B cell (primary cell): ENCODE measurements around the gene FAM107B. TPM values are rescaled to one million over a fixed set of nuclear protein-coding genes. Genes with fewer than 3 reads are reported as not detected.

ENCODE experiments used
- ATAC-seq: fragments of 200-7000 bp; cut with Tn5 transposase; one replicate; pipeline ENCODE4 v1.10.0; 2021; ENCODE audit warnings: low read depth, mild to moderate bottlenecking, moderate number of reproducible peaks, moderate library complexity
- CTCF ChIA-PET: fragments of 350-600 bp; sonication (Branson Sonifier 250); formaldehyde crosslinking; loops from one replicate; lab custom pipeline; 2021; ENCODE audit warnings: antibody characterized with exemption, inconsistent platforms; lab: Charles Lee
- POLR2A ChIA-PET: fragments of 350-600 bp; sonication (Branson Sonifier 250); formaldehyde crosslinking; loops from one replicate; lab custom pipeline; 2021; ENCODE audit warnings: antibody characterized with exemption; lab: Charles Lee
- DNase-seq: peaks from one replicate; pipeline ENCODE4 v3.0.0; 2013
- H2AFZ ChIP-seq: 2 replicates; pipeline ENCODE4 v1.6.1; 2012; ENCODE audit warnings: mild to moderate bottlenecking, low read depth, low read length; ENCODE audit not compliant: insufficient read depth, poor library complexity, severe bottlenecking
- H3K27ac ChIP-seq, 2 donors: 1 replicate in 1 of 2; 2 replicates in 1 of 2; pipeline ENCODE4 v1.5.1; 2012 to 2013; ENCODE audit warnings: low read length in 2 of 2, mild to moderate bottlenecking in 2 of 2, moderate library complexity in 1 of 2
- H3K27me3 ChIP-seq, 4 experiments: fragments of 200-600 bp in 1 of 4; sonication (generic) in 1 of 4; replicated peaks in 1 of 4; 1 replicate in 2 of 4; 2 replicates in 2 of 4; pipeline versions ENCODE4 v1.6.1 to v1.7.0; 2013 to 2016; ENCODE audit warnings: low read length in 3 of 4, mild to moderate bottlenecking in 2 of 4, mixed read lengths in 1 of 4, moderate library complexity in 1 of 4; ENCODE audit not compliant: insufficient read depth in 4 of 4, control insufficient read depth in 3 of 4; ENCODE audit errors: control extremely low read depth in 1 of 4
- H3K36me3 ChIP-seq, 2 experiments: replicated peaks in 1 of 2; 1 replicate in 1 of 2; 2 replicates in 1 of 2; pipeline versions ENCODE4 v1.6.1 to v1.7.1; 2013; ENCODE audit warnings: low read length in 1 of 2; ENCODE audit not compliant: insufficient read depth in 2 of 2, control insufficient read depth in 1 of 2; ENCODE audit errors: control extremely low read depth in 1 of 2, extremely low read depth in 1 of 2
- H3K4me1 ChIP-seq, 2 donors: fragments of 200-600 bp in 1 of 2; sonication (generic) in 1 of 2; 1 replicate in 1 of 2; 2 replicates in 1 of 2; pipeline versions ENCODE4 v1.5.1 to v1.6.1; 2013 to 2017; ENCODE audit warnings: low read length in 2 of 2; ENCODE audit not compliant: control insufficient read depth in 2 of 2, insufficient read depth in 2 of 2
- H3K4me2 ChIP-seq: replicated peaks from 2 replicates; pipeline ENCODE3; 2012; ENCODE audit warnings: mild to moderate bottlenecking, low read depth, low read length; ENCODE audit not compliant: poor library complexity, severe bottlenecking
- H3K4me3 ChIP-seq, 5 experiments: fragments of 200-600 bp in 1 of 5; sonication (generic) in 1 of 5; 1 replicate in 3 of 5; 2 replicates in 2 of 5; pipeline versions ENCODE4 v1.5.1 to v1.7.0; 2011 to 2016; ENCODE audit warnings: low read length in 4 of 5, mild to moderate bottlenecking in 4 of 5, low read depth in 2 of 5, control low read depth in 1 of 5, moderate library complexity in 1 of 5; ENCODE audit not compliant: insufficient read depth in 1 of 5; ENCODE audit errors: control extremely low read depth in 1 of 5, extremely low read depth in 1 of 5
- H3K79me2 ChIP-seq: fragments of 200-600 bp; sonication (generic); one replicate; pipeline ENCODE4 v1.6.0; 2016; ENCODE audit warnings: low read length; ENCODE audit not compliant: control insufficient read depth, insufficient read depth
- H3K9ac ChIP-seq: fragments of 200-600 bp; sonication (generic); 2 replicates; pipeline ENCODE4 v1.6.1; 2017; ENCODE audit warnings: mild to moderate bottlenecking, low read length, moderate library complexity
- H3K9me3 ChIP-seq, 3 donors: one replicate each; pipeline versions ENCODE4 v1.6.1 to v1.7.1; 2013; ENCODE audit warnings: low read length in 2 of 3; ENCODE audit not compliant: control insufficient read depth in 2 of 3, insufficient read depth in 1 of 3; ENCODE audit errors: control extremely low read depth in 1 of 3
- H4K20me1 ChIP-seq: 2 replicates; pipeline ENCODE4 v1.6.0; 2012; ENCODE audit warnings: mild to moderate bottlenecking, low read length; ENCODE audit not compliant: insufficient read depth, control insufficient read depth, poor library complexity, severe bottlenecking
- H3K27ac Mint-ChIP-seq: one replicate; pipeline ENCODE4 v1.8.0; 2021; ENCODE audit warnings: mixed read lengths
- H3K27me3 Mint-ChIP-seq: one replicate; pipeline ENCODE4 v1.8.0; 2021; ENCODE audit warnings: mixed read lengths
- H3K4me1 Mint-ChIP-seq: one replicate; pipeline ENCODE4 v1.8.0; 2021; ENCODE audit warnings: mixed read lengths
- H3K4me3 Mint-ChIP-seq: one replicate; pipeline ENCODE4 v1.8.0; 2021; ENCODE audit warnings: mixed read lengths
- H3K9me3 Mint-ChIP-seq: one replicate; pipeline ENCODE4 v1.8.0; 2022; ENCODE audit warnings: mixed read lengths; ENCODE audit not compliant: insufficient read depth
- EZH2 ChIP-seq: IDR thresholded peaks from 2 replicates; pipeline ENCODE4 v1.6.1; 2012; ENCODE audit warnings: borderline replicate concordance, low read depth, mild to moderate bottlenecking, moderate library complexity, low read length; ENCODE audit not compliant: insufficient read depth, poor library complexity, severe bottlenecking
- WGBS: methylation state at CpG from one replicate; pipeline ENCODE4 v1.1.5; 2013; ENCODE audit warnings: missing lambda C conversion rate; ENCODE audit not compliant: insufficient coverage; 5-methylcytosine and 5-hydroxymethylcytosine counted together
- intact Hi-C: fragments of 100-400 bp; cut with micrococcal nuclease; formaldehyde crosslinking; loops from one replicate; pipeline ENCODE4 v1.10.0; 2022
- polyA plus RNA-seq: library from polyadenylated mRNA; depleted of rRNA; stranded (reverse); fragments of >200 nt; gene quantifications from 2 replicates; pipeline ENCODE4 v1.2.3, GENCODE V29; 2012
- total RNA-seq, 2 donors: library from RNA; stranded (reverse); fragments of 120-200 nt in 1 of 2; gene quantifications; 1 replicate in 1 of 2; 2 replicates in 1 of 2; pipeline versions ENCODE4 v1.2.3 to v1.2.4, GENCODE V29; 2013 to 2022
- TF ChIP-seq, protein P1 (sequence below): fragments of 200-600 bp; IDR thresholded peaks from one replicate; pipeline ENCODE4 v1.8.0; 2022; ENCODE audit warnings: antibody characterized with exemption, mild to moderate bottlenecking

The FAM107B gene
- total and polyA plus RNA-seq, 2 donors (not counting 1 experiment from before 2014, with no cell fraction given): 31.9 to 318 TPM

DNA sequence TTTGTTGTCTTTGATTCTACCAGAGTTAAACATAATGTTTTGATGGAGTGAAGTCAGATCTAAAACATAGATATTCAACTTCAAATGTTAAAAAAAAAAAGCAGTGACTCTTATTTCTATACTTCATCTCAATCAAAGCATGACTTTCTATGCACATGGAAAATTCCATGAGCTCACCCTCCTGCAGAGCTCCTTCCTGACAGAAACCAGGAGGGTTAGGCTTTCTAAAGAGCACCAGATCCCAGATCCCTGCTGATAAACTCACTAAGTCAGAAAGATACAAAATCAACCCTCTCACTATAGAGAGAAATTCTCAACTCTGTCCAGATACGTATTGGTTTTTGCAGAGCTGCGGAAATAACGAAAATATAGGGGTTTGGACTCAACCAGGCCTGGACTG, 122.6 kb downstream of the FAM107B start:
- intact Hi-C loops: no loop called here
- no peak overlapping the region for H3K27ac Mint-ChIP-seq
- H4K20me1 ChIP-seq: no peaks in the 10 kb centered on the region
- no peak overlapping the region for H3K4me2 ChIP-seq
- H3K9ac ChIP-seq: no peak overlapping the region
- H3K27me3 Mint-ChIP-seq: no peaks in the 10 kb centered on the region
- CTCF ChIA-PET: interaction anchor here (0.6 kb wide), 1 partner anchor 112 kb away, joined by 3 read pairs; no protein-coding TSS in a partner anchor
- no peak overlapping the region for H3K27ac ChIP-seq
- no peak for ATAC-seq
- 100% methylated on average over 2 of the region's 3 CpGs for WGBS
- H3K4me3 ChIP-seq: no peak overlapping the region
- POLR2A ChIA-PET: no interaction called here
- no peaks in the 10 kb centered on the region for H3K36me3 ChIP-seq
- H2AFZ ChIP-seq: no peak overlapping the region
- TF ChIP-seq, protein P1, sequence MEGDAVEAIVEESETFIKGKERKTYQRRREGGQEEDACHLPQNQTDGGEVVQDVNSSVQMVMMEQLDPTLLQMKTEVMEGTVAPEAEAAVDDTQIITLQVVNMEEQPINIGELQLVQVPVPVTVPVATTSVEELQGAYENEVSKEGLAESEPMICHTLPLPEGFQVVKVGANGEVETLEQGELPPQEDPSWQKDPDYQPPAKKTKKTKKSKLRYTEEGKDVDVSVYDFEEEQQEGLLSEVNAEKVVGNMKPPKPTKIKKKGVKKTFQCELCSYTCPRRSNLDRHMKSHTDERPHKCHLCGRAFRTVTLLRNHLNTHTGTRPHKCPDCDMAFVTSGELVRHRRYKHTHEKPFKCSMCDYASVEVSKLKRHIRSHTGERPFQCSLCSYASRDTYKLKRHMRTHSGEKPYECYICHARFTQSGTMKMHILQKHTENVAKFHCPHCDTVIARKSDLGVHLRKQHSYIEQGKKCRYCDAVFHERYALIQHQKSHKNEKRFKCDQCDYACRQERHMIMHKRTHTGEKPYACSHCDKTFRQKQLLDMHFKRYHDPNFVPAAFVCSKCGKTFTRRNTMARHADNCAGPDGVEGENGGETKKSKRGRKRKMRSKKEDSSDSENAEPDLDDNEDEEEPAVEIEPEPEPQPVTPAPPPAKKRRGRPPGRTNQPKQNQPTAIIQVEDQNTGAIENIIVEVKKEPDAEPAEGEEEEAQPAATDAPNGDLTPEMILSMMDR: no peak
- DNase-seq: no peak
- no peak overlapping the region for H3K4me3 Mint-ChIP-seq
- H3K79me2 ChIP-seq: no peaks in the 10 kb centered on the region
- peaks cover 62 to 75% of the 10 kb centered on the region in 2 donors for H3K4me1 ChIP-seq
- H3K27me3 ChIP-seq: no peaks in the 10 kb centered on the region
- H3K9me3 Mint-ChIP-seq: no peaks in the 10 kb centered on the region
- H3K4me1 Mint-ChIP-seq: peaks cover 87% of the 10 kb centered on the region
- no peaks in the 10 kb centered on the region for H3K9me3 ChIP-seq

DNA sequence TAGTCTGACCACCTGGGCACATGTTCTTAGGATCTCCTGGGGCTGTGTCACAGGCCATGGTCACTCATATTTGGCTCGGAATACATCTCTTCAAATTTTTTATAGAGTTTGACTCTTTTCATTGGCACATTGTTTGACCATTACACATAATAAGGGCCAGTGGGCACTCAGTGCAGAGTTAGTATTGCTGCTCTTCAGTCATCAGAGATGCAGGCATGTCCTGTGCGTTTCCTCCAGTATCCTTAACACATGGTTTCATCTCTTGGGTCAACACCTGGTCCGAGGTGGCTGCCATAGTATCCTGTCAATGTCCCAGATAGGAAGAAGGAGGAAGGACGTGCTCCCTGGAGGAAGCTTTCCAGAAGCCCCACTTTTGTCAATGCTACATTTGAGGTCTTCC, 125.0 kb downstream of the FAM107B start:
- ATAC-seq (no peak), DNase-seq (no peak)
- H3K9ac ChIP-seq: peak overlapping the region; percentile 9
- peaks cover 86% of the 10 kb centered on the region for H3K4me1 Mint-ChIP-seq
- CTCF ChIA-PET: interaction anchor here (1.5 kb wide), 2 partner anchors 9 to 38 kb away, joined by 3 to 4 read pairs; no protein-coding TSS in a partner anchor
- H3K27me3 Mint-ChIP-seq: no peaks in the 10 kb centered on the region
- H4K20me1 ChIP-seq: no peaks in the 10 kb centered on the region
- peak overlapping the region; percentile 75 for H3K4me2 ChIP-seq
- H3K4me3 Mint-ChIP-seq: peak overlapping the region; percentile 46
- no peak overlapping the region for H3K4me3 ChIP-seq
- peak overlapping the region; percentile 96 to 99 for H3K27ac ChIP-seq
- POLR2A ChIA-PET: interaction anchor here (0.7 to 1.4 kb wide), 2 partner anchors 46 to 91 kb away, joined by 4 read pairs; no protein-coding TSS in a partner anchor
- no peaks in the 10 kb centered on the region for H3K9me3 ChIP-seq
- H3K27ac Mint-ChIP-seq: peak overlapping the region; percentile 98
- TF ChIP-seq, protein P1: no peak
- TF ChIP-seq EZH2: no peak
- H3K36me3 ChIP-seq: no peaks in the 10 kb centered on the region
- H3K79me2 ChIP-seq: no peaks in the 10 kb centered on the region
- intact Hi-C loops: no loop called here
- H3K4me1 ChIP-seq: peaks cover 68 to 78% of the 10 kb centered on the region in 2 donors
- no CpG with 5 or more reads among the region's 4 CpGs for WGBS
- H2AFZ ChIP-seq: no peak overlapping the region
- no peaks in the 10 kb centered on the region for H3K9me3 Mint-ChIP-seq
- H3K27me3 ChIP-seq: no peaks in the 10 kb centered on the region
